ENCODE measurements around the gene ZFAND3.

Gene ZFAND3

GRCh38 chr6:37931066-37931465 lies 111.5 kb downstream of the ZFAND3 start:
- DNase-seq = no peak
- no peaks in the 10 kb centered on the region for H3K36me3 ChIP-seq (ENCODE audit: control insufficient read depth, insufficient read depth, low read length)
- no peak overlapping the region for H3K4me3 ChIP-seq (ENCODE audit: low read length)
- H3K79me1 ChIP-seq (ENCODE audit: low read length) = peaks cover 9% of the 10 kb centered on the region
- peaks cover 10% of the 10 kb centered on the region for H3K79me2 ChIP-seq (ENCODE audit: control insufficient read depth, insufficient read depth, low read length)
- H2BK15ac ChIP-seq (replicated peaks; ENCODE audit: low read depth) = no peak overlapping the region
- H4K8ac ChIP-seq (ENCODE audit: low read depth, low read length) = no peak overlapping the region
- no CpG with 5 or more reads among the region's 1 CpG for WGBS (ENCODE audit: extremely low coverage, insufficient coverage, low lambda C conversion rate)
- H3K9ac ChIP-seq (ENCODE audit: low read length) = no peak overlapping the region
- H3K27me3 ChIP-seq (ENCODE audit: insufficient read depth, low read length, poor library complexity) = no peaks in the 10 kb centered on the region
- H3K4me2 ChIP-seq (ENCODE audit: low read length) = no peak overlapping the region
- H2BK120ac ChIP-seq (ENCODE audit: low read depth, low read length) = no peak overlapping the region
- H2AK5ac ChIP-seq (ENCODE audit: low read length) = no peak overlapping the region
- no peak overlapping the region for H3K27ac ChIP-seq (ENCODE audit: low read depth, low read length)
- no peak overlapping the region for H3K56ac ChIP-seq (ENCODE audit: low read length)
- no peak overlapping the region for H3K23ac ChIP-seq (ENCODE audit: low read length)
- no peak overlapping the region for H4K5ac ChIP-seq (ENCODE audit: low read length)
- no peak overlapping the region for H3K18ac ChIP-seq (ENCODE audit: low read length)
- no peak overlapping the region for H2BK5ac ChIP-seq (ENCODE audit: low read length)
- peaks cover 4% of the 10 kb centered on the region for H3K4me1 ChIP-seq (ENCODE audit: control insufficient read depth, low read depth, low read length)
- no peak overlapping the region for H3K4ac ChIP-seq (ENCODE audit: low read depth, low read length)

- no peaks in the 10 kb centered on the region for H3K79me1 ChIP-seq (ENCODE audit: low read length)
- no peak overlapping the region for H2AK5ac ChIP-seq (ENCODE audit: low read length)
- H3K4ac ChIP-seq (ENCODE audit: low read depth, low read length) = no peak overlapping the region
- no peaks in the 10 kb centered on the region for H3K27me3 ChIP-seq (ENCODE audit: insufficient read depth, low read length, poor library complexity)
- H3K4me1 ChIP-seq (ENCODE audit: control insufficient read depth, low read depth, low read length) = no peaks in the 10 kb centered on the region
- no peak overlapping the region for H4K8ac ChIP-seq (ENCODE audit: low read depth, low read length)
- no peak overlapping the region for H2BK15ac ChIP-seq (replicated peaks; ENCODE audit: low read depth)
- H2BK5ac ChIP-seq (ENCODE audit: low read length) = no peak overlapping the region
- H3K56ac ChIP-seq (ENCODE audit: low read length) = no peak overlapping the region
- H3K4me3 ChIP-seq (ENCODE audit: low read length) = no peak overlapping the region
- no peaks in the 10 kb centered on the region for H3K36me3 ChIP-seq (ENCODE audit: control insufficient read depth, insufficient read depth, low read length)
- peak; percentile 14 for DNase-seq
- H4K5ac ChIP-seq (ENCODE audit: low read length) = no peak overlapping the region
- no peak overlapping the region for H3K9ac ChIP-seq (ENCODE audit: low read length)
- no peak overlapping the region for H3K27ac ChIP-seq (ENCODE audit: low read depth, low read length)
- H3K79me2 ChIP-seq (ENCODE audit: control insufficient read depth, insufficient read depth, low read length) = peaks cover 2% of the 10 kb centered on the region
- no peak overlapping the region for H3K23ac ChIP-seq (ENCODE audit: low read length)
- H3K18ac ChIP-seq (ENCODE audit: low read length) = no peak overlapping the region
- H2BK120ac ChIP-seq (ENCODE audit: low read depth, low read length) = no peak overlapping the region
- H3K4me2 ChIP-seq (ENCODE audit: low read length) = no peak overlapping the region
- no CpG with 5 or more reads among the region's 5 CpGs for WGBS (ENCODE audit: extremely low coverage, insufficient coverage, low lambda C conversion rate)
Measured at GRCh38 chr6:37934276-37934675, 114.7 kb downstream of the ZFAND3 start.

- Histone ChIP-seq H3K23ac (ENCODE audit: low read length) (no peak overlapping the region), H3K4me3 (ENCODE audit: low read length) (no peak overlapping the region), H4K8ac (ENCODE audit: low read depth, low read length) (no peak overlapping the region), H3K79me1 (ENCODE audit: low read length) (peaks cover 2% of the 10 kb centered on the region), H2AK5ac (ENCODE audit: low read length) (no peak overlapping the region), H3K36me3 (ENCODE audit: control insufficient read depth, insufficient read depth, low read length) (no peaks in the 10 kb centered on the region), H3K56ac (ENCODE audit: low read length) (no peak overlapping the region), H2BK120ac (ENCODE audit: low read depth, low read length) (no peak overlapping the region), H3K4me2 (ENCODE audit: low read length) (no peak overlapping the region), H3K79me2 (ENCODE audit: control insufficient read depth, insufficient read depth, low read length) (peaks cover 2% of the 10 kb centered on the region), H3K4me1 (ENCODE audit: control insufficient read depth, low read depth, low read length) (no peaks in the 10 kb centered on the region), H2BK15ac (replicated peaks; ENCODE audit: low read depth) (no peak overlapping the region), H3K27me3 (ENCODE audit: insufficient read depth, low read length, poor library complexity) (no peaks in the 10 kb centered on the region), H3K18ac (ENCODE audit: low read length) (no peak overlapping the region), H3K4ac (ENCODE audit: low read depth, low read length) (no peak overlapping the region), H4K5ac (ENCODE audit: low read length) (no peak overlapping the region), H2BK5ac (ENCODE audit: low read length) (no peak overlapping the region), H3K9ac (ENCODE audit: low read length) (no peak overlapping the region), H3K27ac (ENCODE audit: low read depth, low read length) (no peak overlapping the region)
- DNase-seq = no peak
- no CpG with 5 or more reads among the region's 2 CpGs for WGBS (ENCODE audit: extremely low coverage, insufficient coverage, low lambda C conversion rate)
Measured at GRCh38 chr6:37936150-37936549, 116.6 kb downstream of the ZFAND3 start.

- DNase-seq = no peak
- Histone ChIP-seq H3K4me3 (ENCODE audit: low read length) (no peak overlapping the region), H3K9ac (ENCODE audit: low read length) (no peak overlapping the region), H3K79me2 (ENCODE audit: control insufficient read depth, insufficient read depth, low read length) (peaks cover 5% of the 10 kb centered on the region), H3K79me1 (ENCODE audit: low read length) (peaks cover 2% of the 10 kb centered on the region), H2BK120ac (ENCODE audit: low read depth, low read length) (no peak overlapping the region), H4K8ac (ENCODE audit: low read depth, low read length) (no peak overlapping the region), H3K36me3 (ENCODE audit: control insufficient read depth, insufficient read depth, low read length) (no peaks in the 10 kb centered on the region), H2BK15ac (replicated peaks; ENCODE audit: low read depth) (no peak overlapping the region), H3K27me3 (ENCODE audit: insufficient read depth, low read length, poor library complexity) (no peaks in the 10 kb centered on the region), H3K4me2 (ENCODE audit: low read length) (no peak overlapping the region), H2AK5ac (ENCODE audit: low read length) (no peak overlapping the region), H3K18ac (ENCODE audit: low read length) (no peak overlapping the region), H2BK5ac (ENCODE audit: low read length) (no peak overlapping the region), H3K56ac (ENCODE audit: low read length) (no peak overlapping the region), H3K4me1 (ENCODE audit: control insufficient read depth, low read depth, low read length) (no peaks in the 10 kb centered on the region), H3K4ac (ENCODE audit: low read depth, low read length) (no peak overlapping the region), H4K5ac (ENCODE audit: low read length) (no peak overlapping the region), H3K27ac (ENCODE audit: low read depth, low read length) (no peak overlapping the region), H3K23ac (ENCODE audit: low read length) (no peak overlapping the region)
Measured at GRCh38 chr6:37936906-37937305, 117.4 kb downstream of the ZFAND3 start.

GRCh38 chr6:37938909-37939308 lies 119.4 kb downstream of the ZFAND3 start:
- Histone ChIP-seq H3K4me2 (ENCODE audit: low read length) (no peak overlapping the region), H3K4me1 (ENCODE audit: control insufficient read depth, low read depth, low read length) (no peaks in the 10 kb centered on the region), H3K79me2 (ENCODE audit: control insufficient read depth, insufficient read depth, low read length) (peaks cover 5% of the 10 kb centered on the region), H3K27me3 (ENCODE audit: insufficient read depth, low read length, poor library complexity) (no peaks in the 10 kb centered on the region), H3K9ac (ENCODE audit: low read length) (no peak overlapping the region), H3K4ac (ENCODE audit: low read depth, low read length) (no peak overlapping the region), H4K5ac (ENCODE audit: low read length) (no peak overlapping the region), H3K79me1 (ENCODE audit: low read length) (peaks cover 2% of the 10 kb centered on the region), H3K23ac (ENCODE audit: low read length) (no peak overlapping the region), H3K36me3 (ENCODE audit: control insufficient read depth, insufficient read depth, low read length) (no peaks in the 10 kb centered on the region), H3K27ac (ENCODE audit: low read depth, low read length) (no peak overlapping the region), H2BK5ac (ENCODE audit: low read length) (no peak overlapping the region), H2BK120ac (ENCODE audit: low read depth, low read length) (no peak overlapping the region), H3K18ac (ENCODE audit: low read length) (no peak overlapping the region), H3K56ac (ENCODE audit: low read length) (no peak overlapping the region), H2BK15ac (replicated peaks; ENCODE audit: low read depth) (no peak overlapping the region), H2AK5ac (ENCODE audit: low read length) (no peak overlapping the region), H3K4me3 (ENCODE audit: low read length) (no peak overlapping the region), H4K8ac (ENCODE audit: low read depth, low read length) (no peak overlapping the region)
- DNase-seq = no peak

- Histone ChIP-seq H2BK120ac (ENCODE audit: low read depth, low read length) (no peak overlapping the region), H3K79me1 (ENCODE audit: low read length) (peaks cover 2% of the 10 kb centered on the region), H3K56ac (ENCODE audit: low read length) (no peak overlapping the region), H3K4me3 (ENCODE audit: low read length) (no peak overlapping the region), H4K5ac (ENCODE audit: low read length) (no peak overlapping the region), H3K4ac (ENCODE audit: low read depth, low read length) (no peak overlapping the region), H3K79me2 (ENCODE audit: control insufficient read depth, insufficient read depth, low read length) (peaks cover 5% of the 10 kb centered on the region), H2BK5ac (ENCODE audit: low read length) (no peak overlapping the region), H3K23ac (ENCODE audit: low read length) (no peak overlapping the region), H3K18ac (ENCODE audit: low read length) (no peak overlapping the region), H3K4me2 (ENCODE audit: low read length) (no peak overlapping the region), H3K4me1 (ENCODE audit: control insufficient read depth, low read depth, low read length) (no peaks in the 10 kb centered on the region), H4K8ac (ENCODE audit: low read depth, low read length) (no peak overlapping the region), H2BK15ac (replicated peaks; ENCODE audit: low read depth) (no peak overlapping the region), H3K9ac (ENCODE audit: low read length) (no peak overlapping the region), H3K27me3 (ENCODE audit: insufficient read depth, low read length, poor library complexity) (no peaks in the 10 kb centered on the region), H2AK5ac (ENCODE audit: low read length) (no peak overlapping the region), H3K27ac (ENCODE audit: low read depth, low read length) (no peak overlapping the region), H3K36me3 (ENCODE audit: control insufficient read depth, insufficient read depth, low read length) (no peaks in the 10 kb centered on the region)
- DNase-seq = no peak
- no CpG with 5 or more reads among the region's 3 CpGs for WGBS (ENCODE audit: extremely low coverage, insufficient coverage, low lambda C conversion rate)
Measured at GRCh38 chr6:37940074-37940847, 120.7 kb downstream of the ZFAND3 start.

Measured in mesendoderm (in vitro differentiated cells).